ENCODE data around the gene MRTO4. TPM values are rescaled to one million over a fixed set of nuclear protein-coding genes. Genes with fewer than 3 reads are reported as not detected.
A peak's percentile ranks its signal among the peaks of the same experiment; 100 is the strongest.

The MRTO4 gene
- total and polyA plus RNA-seq, 2 of the 13 experiments (the other 11 are each of a cell fraction or from before 2014, with no cell fraction given), result 28.1 to 59.2 TPM

GRCh38 chr1:19209990-19210771, 41.4 kb upstream of the MRTO4 start, which contains the start of gene UBR4 (continued):
- TF ChIP-seq, protein P1, sequence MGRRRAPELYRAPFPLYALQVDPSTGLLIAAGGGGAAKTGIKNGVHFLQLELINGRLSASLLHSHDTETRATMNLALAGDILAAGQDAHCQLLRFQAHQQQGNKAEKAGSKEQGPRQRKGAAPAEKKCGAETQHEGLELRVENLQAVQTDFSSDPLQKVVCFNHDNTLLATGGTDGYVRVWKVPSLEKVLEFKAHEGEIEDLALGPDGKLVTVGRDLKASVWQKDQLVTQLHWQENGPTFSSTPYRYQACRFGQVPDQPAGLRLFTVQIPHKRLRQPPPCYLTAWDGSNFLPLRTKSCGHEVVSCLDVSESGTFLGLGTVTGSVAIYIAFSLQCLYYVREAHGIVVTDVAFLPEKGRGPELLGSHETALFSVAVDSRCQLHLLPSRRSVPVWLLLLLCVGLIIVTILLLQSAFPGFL (CRISPR knock-in tag; IDR thresholded peaks at IDR 0.05), result no peak
- peak; percentile 91 for TF ChIP-seq IKZF4 (CRISPR knock-in tag; IDR thresholded peaks at IDR 0.05; ENCODE audit: borderline replicate concordance, low read depth, not compliant biosample characterization)
- peak; percentile 73 for TF ChIP-seq ZNF281 (CRISPR knock-in tag; IDR thresholded peaks at IDR 0.05; ENCODE audit: borderline replicate concordance)
- peak; percentile 87 for TF ChIP-seq BRD4 (CRISPR knock-in tag; IDR thresholded peaks at IDR 0.05)
- TF ChIP-seq ZNF558 (CRISPR knock-in tag; IDR thresholded peaks at IDR 0.05; ENCODE audit: borderline replicate concordance), result no peak; the same call in 1 of the 2 replicates
- no peak for TF ChIP-seq FOXP1 (IDR thresholded peaks at IDR 0.05)
- peak; percentile 35; the same call in 1 of the 2 replicates for TF ChIP-seq FOXP1 (CRISPR knock-in tag; IDR thresholded peaks at IDR 0.05)
- no peak for TF ChIP-seq NCOA1 (CRISPR knock-in tag; IDR thresholded peaks at IDR 0.05)
- TF ChIP-seq, protein P2, sequence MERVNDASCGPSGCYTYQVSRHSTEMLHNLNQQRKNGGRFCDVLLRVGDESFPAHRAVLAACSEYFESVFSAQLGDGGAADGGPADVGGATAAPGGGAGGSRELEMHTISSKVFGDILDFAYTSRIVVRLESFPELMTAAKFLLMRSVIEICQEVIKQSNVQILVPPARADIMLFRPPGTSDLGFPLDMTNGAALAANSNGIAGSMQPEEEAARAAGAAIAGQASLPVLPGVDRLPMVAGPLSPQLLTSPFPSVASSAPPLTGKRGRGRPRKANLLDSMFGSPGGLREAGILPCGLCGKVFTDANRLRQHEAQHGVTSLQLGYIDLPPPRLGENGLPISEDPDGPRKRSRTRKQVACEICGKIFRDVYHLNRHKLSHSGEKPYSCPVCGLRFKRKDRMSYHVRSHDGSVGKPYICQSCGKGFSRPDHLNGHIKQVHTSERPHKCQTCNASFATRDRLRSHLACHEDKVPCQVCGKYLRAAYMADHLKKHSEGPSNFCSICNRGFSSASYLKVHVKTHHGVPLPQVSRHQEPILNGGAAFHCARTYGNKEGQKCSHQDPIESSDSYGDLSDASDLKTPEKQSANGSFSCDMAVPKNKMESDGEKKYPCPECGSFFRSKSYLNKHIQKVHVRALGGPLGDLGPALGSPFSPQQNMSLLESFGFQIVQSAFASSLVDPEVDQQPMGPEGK (CRISPR knock-in tag; IDR thresholded peaks at IDR 0.05), result peak; percentile 94
- TF ChIP-seq ZNF556 (CRISPR knock-in tag; IDR thresholded peaks at IDR 0.05; ENCODE audit: borderline replicate concordance), result no peak
- no peak for TF ChIP-seq KDM6A (CRISPR knock-in tag; IDR thresholded peaks at IDR 0.05; ENCODE audit: low read depth)
- peak; percentile 62; the same call in 1 of the 2 replicates for TF ChIP-seq ZSCAN21 (CRISPR knock-in tag; IDR thresholded peaks at IDR 0.05; ENCODE audit: borderline replicate concordance)
- TF ChIP-seq ZMYM4 (CRISPR knock-in tag; IDR thresholded peaks at IDR 0.05), result peak; percentile 95
- TF ChIP-seq GZF1 (CRISPR knock-in tag; IDR thresholded peaks at IDR 0.05), result no peak
- TF ChIP-seq ZBTB10 (CRISPR knock-in tag; IDR thresholded peaks at IDR 0.05; ENCODE audit: borderline replicate concordance), result no peak
- no peak for TF ChIP-seq ATF6 (CRISPR knock-in tag; conservative IDR thresholded peaks at IDR 0.05)
